ENCODE data around the gene C1orf56.

Gene C1orf56

GRCh38 chr1:151061704-151062103 lies 14.2 kb downstream of the C1orf56 start:
- peaks cover 0 to 28% (median 16%) of the 10 kb centered on the region in 4 donors for H3K4me1 ChIP-seq
- DNase-seq = no peak
- H3K27me3 ChIP-seq = no peaks in the 10 kb centered on the region
- no peak for TF ChIP-seq CTCF (IDR thresholded peaks at IDR 0.05)
- H3K27ac ChIP-seq = no peak overlapping the region
- intact Hi-C loops (cut with DNase I; ENCODE audit: low total_unique reads) = no loop called here
- H3K4me3 ChIP-seq = no peak overlapping the region
- no peaks in the 10 kb centered on the region for H3K9me3 ChIP-seq
- H3K36me3 ChIP-seq = peaks cover 0 to 3% (median 2%) of the 10 kb centered on the region in 3 donors

GRCh38 chr1:151062741-151063371 lies 15.3 kb downstream of the C1orf56 start:
- no peak for TF ChIP-seq CTCF (IDR thresholded peaks at IDR 0.05)

GRCh38 chr1:151065089-151065645 lies 17.6 kb downstream of the C1orf56 start:
- no peak overlapping the region for H3K4me3 ChIP-seq

More at GRCh38 chr1:151062741-151063371, 15.3 kb downstream of the C1orf56 start:
- Histone ChIP-seq H3K36me3 (no peaks in the 10 kb centered on the region), H3K4me3 (no peak overlapping the region), H3K27ac (no peak overlapping the region), H3K4me1 (peaks cover 0 to 16% (median 5%) of the 10 kb centered on the region in 4 donors), H3K9me3 (no peaks in the 10 kb centered on the region), H3K27me3 (no peaks in the 10 kb centered on the region)
- intact Hi-C loops (cut with DNase I; ENCODE audit: low total_unique reads) = no loop called here
- DNase-seq = no peak

GRCh38 chr1:151067185-151067584 lies 19.6 kb downstream of the C1orf56 start:
- no peaks in the 10 kb centered on the region for H3K9me3 ChIP-seq
- H3K4me1 ChIP-seq = peaks cover 0 to 13% (median 4%) of the 10 kb centered on the region in 4 donors
- DNase-seq = peak in 1 of 2 donors; percentile 53
- H3K36me3 ChIP-seq = no peaks in the 10 kb centered on the region
- H3K27me3 ChIP-seq = no peaks in the 10 kb centered on the region
- no peak for TF ChIP-seq CTCF (IDR thresholded peaks at IDR 0.05)
- intact Hi-C loops (cut with DNase I; ENCODE audit: low total_unique reads) = no loop called here
- no peak overlapping the region for H3K4me3 ChIP-seq
- H3K27ac ChIP-seq = no peak overlapping the region

More at GRCh38 chr1:151065089-151065645, 17.6 kb downstream of the C1orf56 start:
- H3K27me3 ChIP-seq = no peaks in the 10 kb centered on the region
- DNase-seq = no peak
- no peaks in the 10 kb centered on the region for H3K36me3 ChIP-seq
- H3K9me3 ChIP-seq = no peaks in the 10 kb centered on the region
- TF ChIP-seq CTCF (IDR thresholded peaks at IDR 0.05) = no peak
- H3K4me1 ChIP-seq = peaks cover 0 to 15% (median 5%) of the 10 kb centered on the region in 4 donors
- intact Hi-C loops (cut with DNase I; ENCODE audit: low total_unique reads) = no loop called here
- no peak overlapping the region for H3K27ac ChIP-seq

GRCh38 chr1:151069103-151069486 lies 21.5 kb downstream of the C1orf56 start:
- no peak for DNase-seq
- no peaks in the 10 kb centered on the region for H3K9me3 ChIP-seq
- intact Hi-C loops (cut with DNase I; ENCODE audit: low total_unique reads) = no loop called here
- TF ChIP-seq CTCF (IDR thresholded peaks at IDR 0.05) = no peak
- H3K36me3 ChIP-seq = no peaks in the 10 kb centered on the region
- H3K4me3 ChIP-seq = no peak overlapping the region
- peak overlapping the region in 1 of 2 donors; percentile 96 for H3K27ac ChIP-seq
- H3K27me3 ChIP-seq = no peaks in the 10 kb centered on the region
- peaks cover 0 to 13% (median 4%) of the 10 kb centered on the region in 4 donors for H3K4me1 ChIP-seq

Data from tibial artery (tissue), 4 donors.